ENCODE data around the gene PALS1.

Gene PALS1

DNA sequence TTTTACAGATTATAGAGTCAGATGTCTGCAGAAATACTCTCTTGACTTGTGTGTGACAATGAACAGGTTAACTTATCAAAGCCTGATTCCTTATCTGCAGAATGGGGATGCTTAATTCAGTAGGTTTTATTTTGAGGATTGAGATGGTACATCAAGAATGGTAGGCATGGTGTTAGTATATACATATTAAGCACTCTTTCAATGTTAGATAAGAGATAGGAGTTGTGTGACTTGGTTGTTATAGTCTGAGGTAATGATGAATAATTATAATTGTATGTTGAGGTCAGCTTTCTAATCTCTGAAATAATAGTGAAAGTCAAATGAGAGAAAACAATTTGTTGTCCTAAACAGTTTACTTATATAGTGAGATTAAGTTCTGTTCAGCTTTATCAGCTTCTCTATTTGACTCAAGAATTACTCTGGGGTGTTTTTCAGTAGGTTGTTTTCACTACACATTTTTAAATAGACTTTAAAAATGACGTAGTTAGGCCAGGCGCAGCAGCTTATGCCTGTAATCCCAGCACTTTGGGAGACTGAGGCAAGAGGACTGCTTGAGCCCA, 11.9 kb downstream of the PALS1 start:
- DNase-seq (ENCODE audit: low read depth): no peak
- no peak overlapping the region for H3K4me3 ChIP-seq (replicated peaks; ENCODE audit: low read depth, low read length)
- TF ChIP-seq, protein P1, sequence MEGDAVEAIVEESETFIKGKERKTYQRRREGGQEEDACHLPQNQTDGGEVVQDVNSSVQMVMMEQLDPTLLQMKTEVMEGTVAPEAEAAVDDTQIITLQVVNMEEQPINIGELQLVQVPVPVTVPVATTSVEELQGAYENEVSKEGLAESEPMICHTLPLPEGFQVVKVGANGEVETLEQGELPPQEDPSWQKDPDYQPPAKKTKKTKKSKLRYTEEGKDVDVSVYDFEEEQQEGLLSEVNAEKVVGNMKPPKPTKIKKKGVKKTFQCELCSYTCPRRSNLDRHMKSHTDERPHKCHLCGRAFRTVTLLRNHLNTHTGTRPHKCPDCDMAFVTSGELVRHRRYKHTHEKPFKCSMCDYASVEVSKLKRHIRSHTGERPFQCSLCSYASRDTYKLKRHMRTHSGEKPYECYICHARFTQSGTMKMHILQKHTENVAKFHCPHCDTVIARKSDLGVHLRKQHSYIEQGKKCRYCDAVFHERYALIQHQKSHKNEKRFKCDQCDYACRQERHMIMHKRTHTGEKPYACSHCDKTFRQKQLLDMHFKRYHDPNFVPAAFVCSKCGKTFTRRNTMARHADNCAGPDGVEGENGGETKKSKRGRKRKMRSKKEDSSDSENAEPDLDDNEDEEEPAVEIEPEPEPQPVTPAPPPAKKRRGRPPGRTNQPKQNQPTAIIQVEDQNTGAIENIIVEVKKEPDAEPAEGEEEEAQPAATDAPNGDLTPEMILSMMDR (IDR thresholded peaks at IDR 0.05; ENCODE audit: low read length, missing control alignments): no peak

DNA sequence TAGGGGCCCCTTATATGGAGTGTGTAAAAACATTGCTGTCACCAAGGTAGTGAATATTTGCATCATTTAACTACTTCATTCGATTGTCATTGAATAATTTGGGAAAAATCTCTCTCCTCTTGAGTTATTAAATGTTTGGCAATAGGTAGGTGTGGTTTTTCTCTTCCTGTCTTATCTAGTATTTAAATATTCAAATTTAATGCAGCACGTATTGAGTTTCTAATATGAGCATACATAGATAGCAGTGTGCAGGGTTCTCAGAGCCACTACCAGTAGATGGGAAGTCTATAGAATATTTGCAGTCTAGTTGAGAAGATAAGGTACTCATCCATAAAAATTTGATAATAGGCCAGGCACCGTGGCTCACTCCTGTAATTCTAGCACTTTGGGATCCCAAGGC, 16.7 kb downstream of the PALS1 start:
- TF ChIP-seq, protein P1 (IDR thresholded peaks at IDR 0.05; ENCODE audit: low read length, missing control alignments): no peak
- DNase-seq (ENCODE audit: low read depth): no peak
- no peak overlapping the region for H3K4me3 ChIP-seq (replicated peaks; ENCODE audit: low read depth, low read length)

- no peak for DNase-seq (ENCODE audit: low read depth)
- TF ChIP-seq, protein P1 (IDR thresholded peaks at IDR 0.05; ENCODE audit: low read length, missing control alignments): no peak
- H3K4me3 ChIP-seq (replicated peaks; ENCODE audit: low read depth, low read length): no peak overlapping the region
Observed at GRCh38 chr14:67260965-67261364, 19.7 kb downstream of the PALS1 start.

GRCh38 chr14:67263499-67264149, 22.4 kb downstream of the PALS1 start:
- H3K4me3 ChIP-seq (replicated peaks; ENCODE audit: low read depth, low read length): no peak overlapping the region
- TF ChIP-seq, protein P1 (IDR thresholded peaks at IDR 0.05; ENCODE audit: low read length, missing control alignments): no peak
- DNase-seq (ENCODE audit: low read depth): peak; percentile 73

DNA sequence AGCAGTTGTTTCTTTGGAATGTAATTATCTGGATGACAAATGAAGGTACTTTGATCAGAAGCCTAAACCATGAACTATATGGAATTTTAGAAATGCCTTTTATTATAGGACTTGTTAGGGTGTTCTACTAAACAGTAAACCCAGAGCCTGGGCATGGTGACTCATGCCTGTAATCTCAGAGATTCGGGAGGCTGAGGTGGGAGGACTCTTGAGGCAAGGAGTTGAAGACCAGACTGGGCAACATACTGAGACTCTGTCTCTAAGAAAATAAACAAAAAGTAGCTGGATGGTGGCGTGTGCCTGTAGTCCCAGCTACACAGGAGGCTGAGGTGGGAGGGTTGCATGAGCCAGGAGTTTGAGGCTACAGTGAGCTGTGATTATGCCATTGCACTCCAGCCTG, 23.9 kb downstream of the PALS1 start:
- peak; percentile 52 for DNase-seq (ENCODE audit: low read depth)
- H3K4me3 ChIP-seq (replicated peaks; ENCODE audit: low read depth, low read length): no peak overlapping the region
- TF ChIP-seq, protein P1 (IDR thresholded peaks at IDR 0.05; ENCODE audit: low read length, missing control alignments): no peak

- DNase-seq (ENCODE audit: low read depth): no peak
- TF ChIP-seq, protein P1 (IDR thresholded peaks at IDR 0.05; ENCODE audit: low read length, missing control alignments): no peak
- peak overlapping the region; percentile 40 for H3K4me3 ChIP-seq (replicated peaks; ENCODE audit: low read depth, low read length)
Observed at GRCh38 chr14:67267576-67268328, 26.5 kb downstream of the PALS1 start.

Measured in fibroblast of pulmonary artery (primary cell).